Measurements from ENCODE around the gene KBTBD3. TPM values are rescaled to one million over a fixed set of nuclear protein-coding genes. Genes with fewer than 3 reads are reported as not detected.

KBTBD3 gene, protein sequence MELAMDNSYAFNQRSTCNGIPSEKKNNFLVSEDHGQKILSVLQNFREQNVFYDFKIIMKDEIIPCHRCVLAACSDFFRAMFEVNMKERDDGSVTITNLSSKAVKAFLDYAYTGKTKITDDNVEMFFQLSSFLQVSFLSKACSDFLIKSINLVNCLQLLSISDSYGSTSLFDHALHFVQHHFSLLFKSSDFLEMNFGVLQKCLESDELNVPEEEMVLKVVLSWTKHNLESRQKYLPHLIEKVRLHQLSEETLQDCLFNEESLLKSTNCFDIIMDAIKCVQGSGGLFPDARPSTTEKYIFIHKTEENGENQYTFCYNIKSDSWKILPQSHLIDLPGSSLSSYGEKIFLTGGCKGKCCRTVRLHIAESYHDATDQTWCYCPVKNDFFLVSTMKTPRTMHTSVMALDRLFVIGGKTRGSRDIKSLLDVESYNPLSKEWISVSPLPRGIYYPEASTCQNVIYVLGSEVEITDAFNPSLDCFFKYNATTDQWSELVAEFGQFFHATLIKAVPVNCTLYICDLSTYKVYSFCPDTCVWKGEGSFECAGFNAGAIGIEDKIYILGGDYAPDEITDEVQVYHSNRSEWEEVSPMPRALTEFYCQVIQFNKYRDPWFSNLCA
- 10 to 100 TPM in 1 of 2 donors, 1 to 10 TPM in 1; 4.5 to 12.4 TPM for total RNA-seq
- polyA plus RNA-seq (2013, experiment 1 of 2), result 7.2 TPM
- polyA plus RNA-seq (2013, experiment 2 of 2), result 9.9 TPM
- long read RNA-seq, experiment 1, partial matches to known transcripts, result 1 of 3 reads
- long read RNA-seq, experiment 1, other reads (novel, unspliced or antisense), result 1 of 3 reads
- long read RNA-seq, experiment 2, transcript KBTBD3-205 (4 exons, 2,682 nt), result major isoform, 7 of 13 reads
- long read RNA-seq, experiment 2, partial matches to known transcripts, result 1 of 13 reads
- long read RNA-seq, experiment 2, other reads (novel, unspliced or antisense), result 2 of 13 reads
- long read RNA-seq, experiment 3, transcript KBTBD3-205 (4 exons, 2,682 nt), result major isoform, 11 of 19 reads
- long read RNA-seq, experiment 3, partial matches to known transcripts, result 1 of 19 reads
- long read RNA-seq, experiment 3, other reads (novel, unspliced or antisense), result 3 of 19 reads
- long read RNA-seq, experiment 4, transcript KBTBD3-205 (4 exons, 2,682 nt), result major isoform, 5 of 9 reads
- long read RNA-seq, experiment 4, partial matches to known transcripts, result 0 of 9 reads
- long read RNA-seq, experiment 4, other reads (novel, unspliced or antisense), result 4 of 9 reads

- no peaks in the 10 kb centered on the region for H3K27me3 ChIP-seq (ENCODE audit: control insufficient read depth, insufficient read depth, low read length, poor library complexity, severe bottlenecking)
- Mint-ChIP-seq H3K4me3 (peak within 1 kb of the TSS; percentile 94), H3K27me3 (ENCODE audit: insufficient read depth) (no peaks in the 10 kb centered on the region), H3K27ac (peak within 1 kb of the TSS; percentile 100), H3K36me3 (ENCODE audit: low read depth) (peaks cover 25% of the 10 kb centered on the region), H3K4me1 (peaks cover 26% of the 10 kb centered on the region), H3K9me3 (no peaks in the 10 kb centered on the region)
- H3K9ac ChIP-seq (ENCODE audit: extremely low read depth, low read length, poor library complexity, severe bottlenecking), result peak within 1 kb of the TSS; percentile 93
- H3K4me1 ChIP-seq (ENCODE audit: control insufficient read depth, insufficient read depth, low read length), result peaks cover 5% of the 10 kb centered on the region
- 0% methylated on average over 5 to 37 of the region's 37 CpGs for WGBS, 2 experiments (ENCODE audit: insufficient coverage in 1 of 2, insufficient read length in 1 of 2)
- H3K9me3 ChIP-seq (ENCODE audit: control insufficient read depth, low read length), result no peaks in the 10 kb centered on the region
- peak; percentile 99 for DNase-seq
- H3K4me3 ChIP-seq (ENCODE audit: low read length), result peak within 1 kb of the TSS; percentile 96
- TF ChIP-seq, protein P1, sequence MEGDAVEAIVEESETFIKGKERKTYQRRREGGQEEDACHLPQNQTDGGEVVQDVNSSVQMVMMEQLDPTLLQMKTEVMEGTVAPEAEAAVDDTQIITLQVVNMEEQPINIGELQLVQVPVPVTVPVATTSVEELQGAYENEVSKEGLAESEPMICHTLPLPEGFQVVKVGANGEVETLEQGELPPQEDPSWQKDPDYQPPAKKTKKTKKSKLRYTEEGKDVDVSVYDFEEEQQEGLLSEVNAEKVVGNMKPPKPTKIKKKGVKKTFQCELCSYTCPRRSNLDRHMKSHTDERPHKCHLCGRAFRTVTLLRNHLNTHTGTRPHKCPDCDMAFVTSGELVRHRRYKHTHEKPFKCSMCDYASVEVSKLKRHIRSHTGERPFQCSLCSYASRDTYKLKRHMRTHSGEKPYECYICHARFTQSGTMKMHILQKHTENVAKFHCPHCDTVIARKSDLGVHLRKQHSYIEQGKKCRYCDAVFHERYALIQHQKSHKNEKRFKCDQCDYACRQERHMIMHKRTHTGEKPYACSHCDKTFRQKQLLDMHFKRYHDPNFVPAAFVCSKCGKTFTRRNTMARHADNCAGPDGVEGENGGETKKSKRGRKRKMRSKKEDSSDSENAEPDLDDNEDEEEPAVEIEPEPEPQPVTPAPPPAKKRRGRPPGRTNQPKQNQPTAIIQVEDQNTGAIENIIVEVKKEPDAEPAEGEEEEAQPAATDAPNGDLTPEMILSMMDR (conservative IDR thresholded peaks at IDR 0.05), result peak; percentile 74
- peak within 1 kb of the TSS; percentile 96 for H3K27ac ChIP-seq (ENCODE audit: low read depth, low read length)
- peaks cover 24% of the 10 kb centered on the region for H3K36me3 ChIP-seq (ENCODE audit: control insufficient read depth, insufficient read depth, low read length)
Measured at GRCh38 chr11:106076919-106077608, at the start of gene KBTBD3. KBTBD3 (minus strand) TSS chr11:106077347; CDS start chr11:106059097, 18,250 bp downstream.

DNA sequence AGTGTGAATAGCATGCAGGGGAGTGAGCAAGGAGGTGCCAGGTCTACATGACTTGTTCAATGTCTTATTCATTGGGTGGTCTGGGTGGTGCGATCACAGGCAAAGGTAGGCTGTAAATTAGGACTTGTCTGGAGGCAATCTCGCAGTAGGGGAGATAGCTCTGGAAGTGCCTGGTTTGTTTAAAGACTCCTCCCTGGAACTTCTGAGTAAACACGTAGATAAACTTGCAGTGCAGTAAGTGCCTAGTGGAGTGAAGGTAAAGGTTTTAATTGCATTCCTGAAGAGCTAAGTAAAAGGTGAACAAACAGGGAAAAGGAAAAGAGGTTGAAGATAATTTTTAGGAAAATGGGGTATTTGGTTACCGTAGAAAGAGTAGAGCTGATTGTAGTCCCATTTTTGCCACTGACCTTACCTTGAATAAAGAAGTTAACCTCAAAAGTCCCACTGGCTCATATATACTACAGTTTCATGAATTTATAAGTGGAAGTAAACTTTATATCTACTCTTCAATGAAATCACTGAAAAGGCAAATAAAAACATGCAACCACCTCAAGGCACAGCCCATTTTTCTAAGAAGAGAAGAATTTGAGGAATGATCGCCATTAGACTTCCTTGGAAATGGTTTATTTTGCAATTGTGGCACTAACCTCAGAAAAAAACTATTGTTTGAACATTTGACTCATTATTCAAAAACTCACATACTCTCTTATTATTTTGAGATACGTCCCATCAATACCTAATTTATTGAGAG, 44.6 kb upstream of the KBTBD3 start:
- WGBS, 2 experiments (ENCODE audit: insufficient coverage in 1 of 2, insufficient read length in 1 of 2), result 85 to 86% methylated on average over 4 to 6 of the region's 6 CpGs
- H3K9me3 Mint-ChIP-seq, result peaks cover 3% of the 10 kb centered on the region
- Histone ChIP-seq H3K27me3 (ENCODE audit: control insufficient read depth, insufficient read depth, low read length, poor library complexity, severe bottlenecking) (no peaks in the 10 kb centered on the region), H3K4me3 (ENCODE audit: low read length) (no peak overlapping the region), H3K36me3 (ENCODE audit: control insufficient read depth, insufficient read depth, low read length) (no peaks in the 10 kb centered on the region), H3K9ac (ENCODE audit: extremely low read depth, low read length, poor library complexity, severe bottlenecking) (no peak overlapping the region), H3K4me1 (ENCODE audit: control insufficient read depth, insufficient read depth, low read length) (no peaks in the 10 kb centered on the region), H3K9me3 (ENCODE audit: control insufficient read depth, low read length) (no peaks in the 10 kb centered on the region), H3K27ac (ENCODE audit: low read depth, low read length) (no peak overlapping the region)
- H3K4me3 Mint-ChIP-seq, result no peak overlapping the region
- no peaks in the 10 kb centered on the region for H3K27me3 Mint-ChIP-seq (ENCODE audit: insufficient read depth)
- H3K27ac Mint-ChIP-seq, result no peak overlapping the region
- no peaks in the 10 kb centered on the region for H3K36me3 Mint-ChIP-seq (ENCODE audit: low read depth)
- H3K4me1 Mint-ChIP-seq, result peaks cover 7% of the 10 kb centered on the region
- DNase-seq, result no peak
- TF ChIP-seq, protein P1 (conservative IDR thresholded peaks at IDR 0.05), result no peak
